Measurements from ENCODE around the gene RELT.

The RELT gene

GRCh38 chr11:73391665-73392064, 15.5 kb downstream of the RELT start:
- no peak for FAIRE-seq
- DNase-seq (ENCODE audit: low spot score): no peak

GRCh38 chr11:73392108-73393010, 16.2 kb downstream of the RELT start:
- FAIRE-seq: no peak

DNA sequence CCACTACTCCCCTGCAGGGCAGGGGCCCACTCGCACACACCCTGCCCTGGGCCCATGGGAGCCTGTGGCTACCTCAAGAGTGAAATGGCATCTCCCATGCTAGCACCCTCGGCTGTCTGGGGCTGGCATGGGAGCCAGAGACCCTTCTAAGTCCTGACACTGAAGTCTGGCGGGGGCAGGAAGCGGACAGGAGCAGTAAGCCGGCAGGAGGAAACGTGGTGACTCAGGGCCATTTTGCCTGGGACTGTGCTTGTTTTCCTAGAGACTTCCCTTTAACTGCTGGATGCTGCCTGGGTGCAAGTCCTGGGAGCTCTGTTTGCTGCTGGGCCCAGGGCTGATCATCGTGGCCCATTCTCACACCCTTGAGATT, 16.8 kb downstream of the RELT start:
- FAIRE-seq: no peak
- no peak for DNase-seq (ENCODE audit: low spot score)

More at GRCh38 chr11:73392108-73393010, 16.2 kb downstream of the RELT start:
- DNase-seq (ENCODE audit: low spot score): no peak

- FAIRE-seq (no peak), DNase-seq (ENCODE audit: low spot score) (peak; percentile 42)
Measured at GRCh38 chr11:73393479-73394415, 17.5 kb downstream of the RELT start.

GRCh38 chr11:73394416-73395296, 18.5 kb downstream of the RELT start:
- FAIRE-seq (no peak), DNase-seq (ENCODE audit: low spot score) (no peak)

DNA sequence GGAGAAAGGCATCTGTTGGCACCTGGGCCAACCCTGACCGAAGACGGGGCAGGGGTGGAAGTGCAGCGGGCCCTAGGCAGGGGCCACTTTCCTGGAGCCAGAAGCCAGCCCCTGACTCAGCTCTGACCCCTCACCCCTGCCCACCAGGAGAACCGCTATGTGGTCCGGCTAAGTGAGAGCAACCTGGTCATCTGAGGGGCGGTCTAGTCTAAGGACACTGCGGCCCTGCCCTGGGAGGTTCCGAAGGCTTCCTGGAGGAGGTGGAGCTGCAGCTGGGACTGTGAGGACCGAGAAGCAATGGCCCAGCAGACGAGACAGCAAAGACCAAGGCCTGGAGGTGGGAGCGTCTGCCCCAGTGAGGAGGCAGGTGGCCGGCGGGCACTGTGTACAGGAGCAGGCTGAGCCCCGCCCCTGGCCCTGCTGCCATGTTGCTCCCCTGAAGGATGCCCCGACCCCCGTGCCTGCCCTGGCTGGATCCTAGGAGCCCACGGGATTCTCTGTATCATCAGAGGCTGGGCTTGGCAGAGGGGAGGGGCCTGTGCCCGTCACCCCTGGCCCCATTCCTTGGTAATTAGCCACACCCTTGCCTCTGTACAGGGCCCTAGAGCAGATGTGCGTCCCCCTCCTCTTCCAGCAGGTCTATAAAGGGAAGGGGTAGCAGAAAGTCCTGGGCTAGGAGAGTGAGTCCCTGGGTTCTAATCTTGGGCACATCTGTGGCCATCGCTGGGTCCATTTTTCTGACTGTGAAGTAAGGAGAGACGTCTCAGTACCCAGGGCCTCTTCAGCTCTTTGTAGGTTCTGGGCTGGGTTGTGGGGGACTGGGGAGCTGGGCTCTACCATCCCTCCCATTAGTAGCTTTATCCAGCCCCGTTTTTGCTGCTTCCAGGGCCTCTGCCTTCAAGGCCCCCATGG, 19.4 kb downstream of the RELT start:
- FAIRE-seq: no peak
- DNase-seq (ENCODE audit: low spot score): no peak

GRCh38 chr11:73396251-73396930, 20.2 kb downstream of the RELT start:
- DNase-seq (ENCODE audit: low spot score): no peak
- no peak for FAIRE-seq

GRCh38 chr11:73396985-73397384, 20.8 kb downstream of the RELT start:
- FAIRE-seq: no peak
- no peak for DNase-seq (ENCODE audit: low spot score)

DNA sequence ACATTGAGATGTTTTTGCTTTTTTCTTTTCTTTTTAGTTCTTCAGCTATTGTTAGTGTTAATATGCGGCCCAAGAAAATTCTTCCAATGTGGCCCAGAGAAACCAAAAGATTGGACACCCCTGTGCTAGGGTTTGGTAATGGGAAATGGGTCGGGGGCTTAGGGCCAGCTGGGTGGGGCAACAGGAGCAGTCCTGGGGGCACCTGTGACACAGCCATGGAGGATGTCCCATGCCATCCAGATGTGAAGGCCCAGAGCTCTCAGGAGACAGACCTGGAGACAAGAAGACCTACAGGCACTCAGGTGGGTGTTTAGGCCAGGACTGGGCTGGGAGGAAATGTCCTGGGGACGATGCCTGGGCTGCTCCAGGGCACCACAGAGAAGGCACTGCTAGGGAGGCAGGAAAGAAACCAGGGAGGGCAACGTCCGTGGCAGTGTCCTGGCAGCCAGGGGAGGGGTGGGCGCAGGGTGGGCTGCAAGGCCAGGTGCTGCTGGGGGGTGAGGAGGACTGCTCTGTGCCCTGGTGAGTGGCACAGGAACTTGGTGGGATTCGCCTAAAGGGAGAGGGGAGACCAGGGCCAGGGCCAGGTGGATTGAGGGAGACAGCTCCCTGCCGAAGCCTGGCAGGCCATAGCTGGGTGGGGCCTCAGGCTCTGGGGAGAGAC, 21.4 kb downstream of the RELT start:
- DNase-seq (ENCODE audit: low spot score): no peak
- FAIRE-seq: no peak

- DNase-seq (ENCODE audit: low spot score) (no peak), FAIRE-seq (no peak)
Measured at GRCh38 chr11:73398132-73398526, 21.9 kb downstream of the RELT start.

GRCh38 chr11:73398721-73399120, 22.5 kb downstream of the RELT start:
- FAIRE-seq (no peak), DNase-seq (ENCODE audit: low spot score) (no peak)

DNA sequence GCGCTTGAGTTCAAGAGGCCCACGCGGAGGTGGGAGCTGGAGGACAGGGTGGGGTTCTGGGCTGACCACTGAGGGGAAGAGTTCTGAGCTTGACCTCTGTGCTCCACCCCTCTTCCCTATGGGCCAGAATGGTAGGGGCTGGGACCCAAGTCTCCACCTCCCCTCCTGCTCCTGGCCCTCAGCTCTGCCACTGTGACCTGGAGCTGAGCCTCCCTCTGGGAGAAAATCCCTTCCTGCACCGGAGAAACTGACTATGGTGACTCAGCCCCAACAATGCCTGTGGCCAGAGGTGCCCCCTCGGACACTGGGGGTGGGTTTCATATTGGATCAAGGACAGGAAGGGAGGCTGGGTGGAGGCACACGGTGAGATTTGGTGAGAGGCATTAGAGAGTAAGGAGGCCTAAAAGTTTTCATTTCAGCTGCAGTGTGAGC, 23.0 kb downstream of the RELT start:
- DNase-seq (ENCODE audit: low spot score) (no peak), FAIRE-seq (no peak)

DNA sequence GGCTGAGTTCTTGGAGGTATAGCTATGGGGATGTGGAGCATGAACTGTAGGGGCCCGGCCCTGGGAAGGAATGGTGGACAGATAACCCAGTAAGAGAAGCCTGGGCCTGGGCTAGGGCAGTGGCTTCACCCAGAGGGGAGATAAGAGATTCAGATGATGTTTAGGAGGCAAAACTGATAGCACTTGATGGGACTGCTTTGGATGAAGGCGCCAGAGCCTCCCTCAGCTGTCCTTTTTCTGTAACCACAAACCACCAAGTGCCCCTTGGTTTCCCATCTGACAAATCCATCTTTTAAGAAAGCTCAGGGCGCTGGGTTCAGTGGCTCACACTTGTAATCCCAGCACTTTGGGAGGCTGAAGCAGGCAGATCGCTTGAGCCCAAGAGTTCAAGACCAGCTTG, 23.4 kb downstream of the RELT start:
- FAIRE-seq (no peak), DNase-seq (ENCODE audit: low spot score) (no peak)

DNA sequence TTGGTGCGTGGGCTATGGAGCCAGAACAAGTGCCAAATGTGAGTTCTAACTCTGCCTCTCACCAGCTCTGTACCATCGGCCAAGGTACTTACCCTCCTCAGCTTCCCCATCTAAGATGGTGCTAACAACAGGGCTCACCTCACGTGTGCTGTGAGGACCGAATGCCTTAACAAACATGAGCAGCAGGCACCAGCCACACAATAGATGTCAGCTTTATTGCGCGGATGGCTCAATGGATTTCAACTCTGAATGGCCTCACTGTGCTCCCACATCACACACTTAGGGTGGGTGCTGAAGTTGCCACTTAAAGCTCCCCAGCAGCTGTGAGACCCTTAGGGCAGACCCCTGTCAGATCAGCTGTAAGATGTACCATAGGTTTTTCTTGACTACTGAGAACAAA, 24.1 kb downstream of the RELT start:
- DNase-seq (ENCODE audit: low spot score) (no peak), FAIRE-seq (no peak)

- FAIRE-seq (no peak), DNase-seq (ENCODE audit: low spot score) (no peak)
Measured at GRCh38 chr11:73401217-73401923, 25.2 kb downstream of the RELT start.

- DNase-seq (ENCODE audit: low spot score) (no peak), FAIRE-seq (no peak)
Measured at GRCh38 chr11:73401924-73402833, 26.0 kb downstream of the RELT start.

GRCh38 chr11:73402834-73403185, 26.6 kb downstream of the RELT start:
- FAIRE-seq: no peak
- DNase-seq (ENCODE audit: low spot score): no peak

Data from RCC 7860 (cell line).